ENCODE results near the gene SUMO3.
A peak's percentile ranks its signal among the peaks of the same experiment; 100 is the strongest.

The SUMO3 gene

GRCh38 chr21:44849616-44850130 is 31.8 kb upstream of the SUMO3 start:
- Histone ChIP-seq H3K36me3 (peaks cover 61% of the 10 kb centered on the region), H3K4me1 (ENCODE audit: control insufficient read depth in 1 of 2, insufficient read depth in 1 of 2, low read depth in 1 of 2, low read length in 1 of 2) (peaks cover 38 to 39% of the 10 kb centered on the region in 2 experiments), H3K4me3 (ENCODE audit: low read depth in 1 of 2, low read length in 1 of 2) (no peak overlapping the region), H3K27me3 (no peaks in the 10 kb centered on the region), H3K27ac (peak overlapping the region; percentile 13), H3K9me3 (no peaks in the 10 kb centered on the region)
- TF ChIP-seq, protein P1, sequence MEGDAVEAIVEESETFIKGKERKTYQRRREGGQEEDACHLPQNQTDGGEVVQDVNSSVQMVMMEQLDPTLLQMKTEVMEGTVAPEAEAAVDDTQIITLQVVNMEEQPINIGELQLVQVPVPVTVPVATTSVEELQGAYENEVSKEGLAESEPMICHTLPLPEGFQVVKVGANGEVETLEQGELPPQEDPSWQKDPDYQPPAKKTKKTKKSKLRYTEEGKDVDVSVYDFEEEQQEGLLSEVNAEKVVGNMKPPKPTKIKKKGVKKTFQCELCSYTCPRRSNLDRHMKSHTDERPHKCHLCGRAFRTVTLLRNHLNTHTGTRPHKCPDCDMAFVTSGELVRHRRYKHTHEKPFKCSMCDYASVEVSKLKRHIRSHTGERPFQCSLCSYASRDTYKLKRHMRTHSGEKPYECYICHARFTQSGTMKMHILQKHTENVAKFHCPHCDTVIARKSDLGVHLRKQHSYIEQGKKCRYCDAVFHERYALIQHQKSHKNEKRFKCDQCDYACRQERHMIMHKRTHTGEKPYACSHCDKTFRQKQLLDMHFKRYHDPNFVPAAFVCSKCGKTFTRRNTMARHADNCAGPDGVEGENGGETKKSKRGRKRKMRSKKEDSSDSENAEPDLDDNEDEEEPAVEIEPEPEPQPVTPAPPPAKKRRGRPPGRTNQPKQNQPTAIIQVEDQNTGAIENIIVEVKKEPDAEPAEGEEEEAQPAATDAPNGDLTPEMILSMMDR (IDR thresholded peaks at IDR 0.05): no peak

DNA sequence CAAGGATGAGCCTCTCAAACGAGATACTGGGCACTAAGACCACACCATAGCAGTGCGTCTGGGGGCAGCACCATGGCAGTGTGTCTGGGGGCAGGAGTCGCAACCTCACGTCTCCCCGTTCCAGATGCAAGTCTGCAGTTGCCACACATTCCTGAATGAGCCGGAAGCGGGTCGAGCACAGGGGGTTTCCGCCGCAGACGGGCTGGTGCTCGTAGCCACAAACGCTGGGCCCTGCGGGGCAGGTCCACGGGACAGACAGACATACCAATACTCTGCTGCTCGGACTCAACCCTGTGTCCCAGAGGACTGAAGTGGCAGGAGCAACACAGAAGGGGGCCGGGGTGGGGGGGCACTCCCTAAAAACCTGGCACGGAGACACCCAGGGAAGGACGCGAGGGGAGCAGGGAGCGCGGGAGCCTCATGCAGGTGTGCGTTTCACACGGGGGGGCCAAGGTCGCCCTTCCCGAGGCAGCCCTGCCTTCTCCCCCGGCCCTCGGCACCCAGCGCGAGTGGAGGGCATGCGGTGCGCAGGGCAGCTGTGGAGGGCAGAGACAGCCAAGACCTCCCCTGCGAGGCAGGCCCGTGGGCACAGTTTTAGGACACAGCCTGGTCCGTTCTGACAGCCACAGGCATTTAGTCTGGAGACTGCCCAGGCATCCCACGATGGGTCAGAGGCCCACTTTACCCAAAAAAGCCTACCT is 31.1 kb upstream of the SUMO3 start:
- no peak overlapping the region for H3K4me3 ChIP-seq (ENCODE audit: low read depth in 1 of 2, low read length in 1 of 2)
- no peaks in the 10 kb centered on the region for H3K9me3 ChIP-seq
- peaks cover 31 to 32% of the 10 kb centered on the region in 2 experiments for H3K4me1 ChIP-seq (ENCODE audit: control insufficient read depth in 1 of 2, insufficient read depth in 1 of 2, low read depth in 1 of 2, low read length in 1 of 2)
- H3K27ac ChIP-seq: peak overlapping the region; percentile 13
- H3K27me3 ChIP-seq: no peaks in the 10 kb centered on the region
- TF ChIP-seq, protein P1 (IDR thresholded peaks at IDR 0.05): no peak
- H3K36me3 ChIP-seq: peaks cover 54% of the 10 kb centered on the region

- Histone ChIP-seq H3K36me3 (peaks cover 40% of the 10 kb centered on the region), H3K27ac (no peak overlapping the region), H3K4me3 (ENCODE audit: low read depth in 1 of 2, low read length in 1 of 2) (no peak overlapping the region), H3K9me3 (no peaks in the 10 kb centered on the region), H3K4me1 (ENCODE audit: control insufficient read depth in 1 of 2, insufficient read depth in 1 of 2, low read depth in 1 of 2, low read length in 1 of 2) (peaks cover 29 to 30% of the 10 kb centered on the region in 2 experiments), H3K27me3 (no peaks in the 10 kb centered on the region)
- TF ChIP-seq, protein P1 (IDR thresholded peaks at IDR 0.05): no peak
These were observed 29.6 kb upstream of the SUMO3 start for GRCh38 chr21:44847261-44848056.

DNA sequence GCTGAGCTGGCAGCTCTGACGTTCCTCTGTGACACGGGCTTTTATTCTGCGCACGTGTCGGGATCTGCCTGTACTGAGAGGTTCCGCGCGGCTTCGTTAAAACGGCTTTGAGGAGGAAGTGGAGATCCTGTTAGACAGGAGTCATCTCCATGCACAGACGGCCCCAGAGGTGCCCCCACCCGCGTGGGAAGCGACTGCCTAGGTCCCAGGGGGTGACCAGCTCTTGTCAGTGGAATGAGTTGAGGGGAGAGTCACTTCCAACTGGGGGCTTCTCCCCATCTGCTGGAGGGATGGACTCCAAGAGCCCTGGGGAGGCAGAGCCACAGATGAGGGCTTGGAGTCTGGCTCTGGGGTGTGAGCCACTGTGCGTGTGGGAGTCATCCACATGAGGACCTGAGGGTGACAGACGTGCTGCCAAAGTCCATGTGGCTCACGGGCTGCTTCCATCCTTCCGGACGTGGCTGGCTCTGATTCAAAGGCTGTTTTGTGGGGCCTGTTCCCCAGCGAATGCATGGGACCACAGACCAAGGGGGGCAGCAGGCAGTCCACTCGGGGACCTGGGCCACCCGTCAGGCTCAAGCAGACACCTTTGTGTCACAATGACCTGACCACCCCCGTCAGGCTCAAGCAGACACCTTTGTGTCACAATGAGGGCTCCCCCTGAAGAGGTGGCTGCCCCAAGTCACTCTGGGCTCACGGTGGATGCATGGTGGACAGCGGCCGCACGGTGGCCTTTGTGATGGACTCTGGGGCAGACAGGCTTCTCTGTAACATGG is 28.8 kb upstream of the SUMO3 start:
- Histone ChIP-seq H3K4me3 (ENCODE audit: low read depth in 1 of 2, low read length in 1 of 2) (peak overlapping the region; percentile 33 to 53), H3K27ac (peak overlapping the region; percentile 57), H3K4me1 (ENCODE audit: control insufficient read depth in 1 of 2, insufficient read depth in 1 of 2, low read depth in 1 of 2, low read length in 1 of 2) (peaks cover 29 to 30% of the 10 kb centered on the region in 2 experiments)

DNA sequence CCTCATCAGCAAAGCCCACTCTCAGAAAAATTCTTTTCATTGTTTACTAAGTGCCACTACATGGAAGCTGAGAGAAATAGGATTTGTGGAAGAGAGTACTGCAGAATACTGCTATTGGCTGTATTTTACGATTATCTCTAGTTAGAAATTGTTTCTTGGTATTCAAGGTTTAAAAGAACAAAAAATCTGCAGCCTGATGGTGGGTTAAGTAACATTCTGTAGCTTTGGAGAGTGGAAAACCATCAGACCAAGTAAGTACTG is 28.3 kb upstream of the SUMO3 start:
- Histone ChIP-seq H3K4me1 (ENCODE audit: control insufficient read depth in 1 of 2, insufficient read depth in 1 of 2, low read depth in 1 of 2, low read length in 1 of 2) (peaks cover 29 to 30% of the 10 kb centered on the region in 2 experiments), H3K4me3 (ENCODE audit: low read depth in 1 of 2, low read length in 1 of 2) (peak overlapping the region; percentile 33 to 53), H3K9me3 (no peaks in the 10 kb centered on the region), H3K27ac (peak overlapping the region; percentile 57), H3K27me3 (no peaks in the 10 kb centered on the region), H3K36me3 (peaks cover 28% of the 10 kb centered on the region)
- TF ChIP-seq, protein P1 (IDR thresholded peaks at IDR 0.05): no peak

More for the DNA sequence above, 28.8 kb upstream of the SUMO3 start:
- H3K27me3 ChIP-seq: no peaks in the 10 kb centered on the region
- TF ChIP-seq, protein P1 (IDR thresholded peaks at IDR 0.05): no peak
- no peaks in the 10 kb centered on the region for H3K9me3 ChIP-seq
- H3K36me3 ChIP-seq: peaks cover 32% of the 10 kb centered on the region

All from neutrophil (primary cell).